Stimulated activated CD8-positive, alpha-beta memory T cell treated with anti-CD3 and anti-CD28 coated beads, Interleukin-12 subunit alpha, Interleukin-12 subunit beta, amount 100 ng/mL, for 24 hours (primary cell): ENCODE results near the gene MEI4.

Source experiments
- DNase-seq: peaks from one replicate; pipeline ENCODE4 v3.0.0-alpha.2; 2020; ENCODE audit errors: extremely low read depth

The MEI4 gene

DNA sequence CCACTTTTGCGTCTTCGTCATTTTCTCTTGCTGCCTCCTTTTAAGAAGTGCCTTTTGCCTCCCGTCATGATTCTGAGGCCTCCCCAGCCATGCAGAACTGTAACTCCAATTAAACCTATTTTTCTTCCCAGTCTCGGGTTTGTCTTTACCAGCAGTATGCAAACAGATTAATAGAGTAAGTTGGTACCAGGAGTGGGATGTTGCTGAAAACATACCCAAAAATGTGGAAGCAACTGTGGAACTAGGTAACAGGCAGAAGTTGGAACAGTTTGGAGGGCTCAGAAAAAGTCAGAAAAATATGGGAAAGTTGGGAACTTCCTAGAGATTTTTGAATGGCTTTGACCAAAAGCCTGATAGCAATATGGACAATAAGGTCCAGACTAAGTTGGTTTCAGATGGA lies 309.2 kb downstream of the MEI4 start:
- no peak for DNase-seq

DNA sequence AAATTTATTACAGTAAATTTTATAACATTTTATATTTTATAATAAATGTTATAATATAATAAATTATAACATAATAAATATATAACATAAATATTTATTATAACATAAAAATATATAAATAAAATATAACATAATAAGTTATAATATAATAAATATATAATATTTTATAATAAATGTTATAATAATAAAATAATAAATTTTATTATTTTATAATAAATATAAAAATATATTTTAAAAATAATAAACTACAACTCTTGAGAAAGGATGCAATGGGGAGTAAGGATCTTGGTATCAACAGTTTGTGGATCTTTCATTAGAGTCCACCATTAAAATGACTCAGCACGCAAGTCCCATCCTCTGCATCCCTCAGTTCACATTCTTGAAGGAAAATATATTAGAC lies 312.6 kb downstream of the MEI4 start:
- DNase-seq = no peak

DNA sequence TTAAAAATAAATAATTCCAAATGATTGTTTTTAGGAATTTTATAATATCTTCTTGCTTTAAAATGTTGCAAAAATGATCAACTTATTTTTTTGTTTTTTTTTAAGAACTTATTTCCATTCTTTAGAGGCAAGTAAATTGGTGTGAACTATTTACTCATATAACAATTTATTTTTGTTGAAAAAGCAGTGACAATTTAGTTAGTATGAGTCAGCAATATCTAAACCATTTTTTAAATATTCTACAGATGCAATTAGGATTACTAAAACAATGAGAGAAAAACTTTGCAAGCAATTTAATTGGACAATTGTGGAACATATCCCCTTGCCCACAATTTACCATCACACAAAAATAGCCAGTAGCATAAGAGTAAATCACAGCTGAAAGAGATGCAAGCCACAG lies 319.5 kb downstream of the MEI4 start:
- DNase-seq = no peak
